K562 (cell line): ENCODE measurements around the gene BHMT2. TPM values are rescaled to one million over a fixed set of nuclear protein-coding genes. Genes with fewer than 3 reads are reported as not detected.

Experiments
- ATAC-seq: fragments of 200-7000 bp; cut with Tn5 transposase; 3 replicates; pipeline ENCODE4 v1.9.1; 2020; ENCODE audit warnings: moderate library complexity
- BruUV-seq: library from RNA; stranded (reverse); fragments of 400-500 nt; replicated peaks from 2 replicates; lab custom pipeline; 2021; lab: Mats Ljungman, UMichigan
- CTCF ChIA-PET: fragments of 300-600 bp; formaldehyde crosslinking; extraction: SDS; loops from one replicate; lab custom pipeline; 2021; ENCODE audit warnings: low intra/inter-chr PET ratio; lab: Yijun Ruan, JAX
- POLR2A ChIA-PET: fragments of 300-600, 350-650 bp; sonication (Branson Sonifier 250); formaldehyde crosslinking; extraction: SDS; loops from one replicate; lab custom pipeline; 2021; ENCODE audit warnings: antibody characterized with exemption, inconsistent platforms; lab: Yijun Ruan, JAX
- DNase-seq, 4 experiments: peaks; one replicate each; pipeline versions ENCODE4 v3.0.0 to v3.0.0-alpha.2; 2011 to 2018; ENCODE audit warnings: low spot score in 3 of 4, mixed read lengths in 3 of 4; ENCODE audit errors: extremely low read depth in 1 of 4
- FAIRE-seq: peaks from 2 replicates; lab custom pipeline; 2011; peaks lifted over from hg19 to GRCh38; lab: Jason Lieb, UNC
- H2AFZ ChIP-seq: 2 replicates; pipeline ENCODE4 v1.6.0; 2011; ENCODE audit warnings: low read depth, low read length, control low read depth, inconsistent platforms
- H3K27ac ChIP-seq: fragments of 200-600 bp; 3 replicates; pipeline ENCODE4 v1.8.0; 2011; ENCODE audit warnings: low read depth, mild to moderate bottlenecking, control low read depth, inconsistent platforms, low read length, moderate library complexity, mixed read lengths; ENCODE audit errors: extremely low read depth
- H3K27me3 ChIP-seq, 2 experiments: fragments of 300-600 bp in 1 of 2; 2 replicates in 1 of 2; 3 replicates in 1 of 2; pipeline versions ENCODE4 v1.6.0 to v1.8.0; 2011; ENCODE audit warnings: inconsistent platforms in 2 of 2, low read length in 2 of 2, mild to moderate bottlenecking in 1 of 2, mixed read lengths in 1 of 2, moderate library complexity in 1 of 2; ENCODE audit not compliant: control insufficient read depth in 2 of 2, insufficient read depth in 2 of 2
- H3K36me3 ChIP-seq: fragments of 300-600 bp; 3 replicates; pipeline ENCODE4 v1.8.0; 2011; ENCODE audit warnings: mild to moderate bottlenecking, low read length, inconsistent platforms; ENCODE audit not compliant: control insufficient read depth, insufficient read depth
- H3K4me1 ChIP-seq, 2 experiments: fragments of 200-600 bp in 1 of 2; replicated peaks in 1 of 2; 2 replicates in 1 of 2; 3 replicates in 1 of 2; pipeline versions ENCODE4 v1.5.1 to v1.8.0; 2011; ENCODE audit warnings: inconsistent platforms in 2 of 2, low read length in 2 of 2, mild to moderate bottlenecking in 1 of 2, mixed read lengths in 1 of 2, moderate library complexity in 1 of 2; ENCODE audit not compliant: control insufficient read depth in 2 of 2, insufficient read depth in 2 of 2
- H3K4me2 ChIP-seq: 2 replicates; pipeline ENCODE4 v1.6.1; 2011; ENCODE audit warnings: low read length, control low read depth, inconsistent platforms, mixed read lengths; ENCODE audit not compliant: insufficient read depth
- H3K4me3 ChIP-seq: fragments of 200-600 bp; sonication (generic), shearing (Covaris generic); 2 replicates; pipeline ENCODE4 v1.5.1; 2016; ENCODE audit warnings: control low read depth, inconsistent platforms
- H3K79me2 ChIP-seq: fragments of 200-600 bp; 3 replicates; pipeline ENCODE4 v1.8.0; 2011; ENCODE audit warnings: low read length, inconsistent platforms; ENCODE audit not compliant: control insufficient read depth, insufficient read depth
- H3K9ac ChIP-seq, 2 experiments: 2 replicates each; pipeline versions ENCODE4 v1.6.0 to v1.6.1; 2011; ENCODE audit warnings: low read depth in 2 of 2, low read length in 2 of 2, control low read depth in 1 of 2, inconsistent platforms in 1 of 2, mild to moderate bottlenecking in 1 of 2, mixed read lengths in 1 of 2; ENCODE audit not compliant: insufficient read depth in 1 of 2
- H3K9me1 ChIP-seq: one replicate; pipeline ENCODE4 v1.6.0; 2011; ENCODE audit warnings: inconsistent platforms, mild to moderate bottlenecking, low read length, moderate library complexity; ENCODE audit not compliant: control insufficient read depth, insufficient read depth
- H3K9me3 ChIP-seq: replicated peaks from 2 replicates; pipeline ENCODE4 v1.5.1; 2011; ENCODE audit warnings: low read depth, low read length, inconsistent platforms; ENCODE audit not compliant: control insufficient read depth, insufficient read depth
- H4K20me1 ChIP-seq: replicated peaks from 2 replicates; pipeline ENCODE4 v1.6.1; 2011; ENCODE audit warnings: low read length, inconsistent platforms, mixed read lengths; ENCODE audit not compliant: control insufficient read depth, insufficient read depth
- CEBPG ChIP-seq, 3 experiments: fragments of 200-800 bp in 1 of 3; sonication (Bioruptor generic) in 1 of 3; sonication (generic) in 1 of 3; formaldehyde crosslinking in 1 of 3; IDR thresholded peaks in 2 of 3; conservative IDR thresholded peaks in 1 of 3; 2 replicates each; pipeline versions ENCODE4 v1.6.1 to v1.8.0; 2016 to 2022; ENCODE audit warnings: missing compliant biosample characterization in 2 of 3, missing genetic modification characterization in 2 of 3, mild to moderate bottlenecking in 1 of 3, missing genetic modification reagents in 1 of 3
- HMGN3 ChIP-seq: IDR thresholded peaks from 2 replicates; pipeline ENCODE4 v1.6.1; 2011; ENCODE audit warnings: borderline replicate concordance, low read depth, mild to moderate bottlenecking, mixed read lengths, low read length; ENCODE audit not compliant: insufficient read length; ENCODE audit errors: extremely low read depth
- KLF6 ChIP-seq: fragments of 250-450 bp; sonication (Bioruptor Pico); IDR thresholded peaks from 2 replicates; pipeline ENCODE4 v1.4.0; 2020; ENCODE audit warnings: mild to moderate bottlenecking, moderate library complexity, borderline replicate concordance
- MYBL2 ChIP-seq, 2 experiments: fragments of 450-650 bp in 1 of 2; sonication (generic) in 1 of 2; formaldehyde crosslinking in 1 of 2; IDR thresholded peaks; 2 replicates each; pipeline versions ENCODE4 v1.6.1 to v1.8.1; 2017 to 2022; ENCODE audit warnings: borderline replicate concordance in 1 of 2, inconsistent platforms in 1 of 2, low read depth in 1 of 2, mild to moderate bottlenecking in 1 of 2, missing genetic modification reagents in 1 of 2, moderate library complexity in 1 of 2
- POLR2H ChIP-seq: IDR thresholded peaks from 2 replicates; pipeline ENCODE4 v1.6.1; 2016; ENCODE audit warnings: missing genetic modification characterization, low read depth, mild to moderate bottlenecking, control low read depth, missing compliant biosample characterization, moderate library complexity
- RB1 ChIP-seq: fragments of 450-650 bp; IDR thresholded peaks from 2 replicates; pipeline ENCODE4 v1.6.1; 2017; ENCODE audit warnings: low read depth, mild to moderate bottlenecking
- RUNX1 ChIP-seq: sonication (generic); IDR thresholded peaks from 2 replicates; pipeline ENCODE4 v1.6.1; 2016; ENCODE audit warnings: antibody characterized with exemption, low read depth
- TAF1 ChIP-seq: IDR thresholded peaks from 2 replicates; pipeline ENCODE4 v1.6.1; 2011; ENCODE audit warnings: mild to moderate bottlenecking, low read length, moderate library complexity; ENCODE audit not compliant: insufficient read depth, control insufficient read depth, severe bottlenecking; ENCODE audit errors: extremely low read depth
- TAF7 ChIP-seq: fragments of 450-650 bp; IDR thresholded peaks from 2 replicates; pipeline ENCODE4 v1.6.1; 2016; ENCODE audit warnings: missing genetic modification characterization, missing compliant biosample characterization
- TEAD2 ChIP-seq: fragments of 450-650 bp; IDR thresholded peaks from 2 replicates; pipeline ENCODE4 v1.6.1; 2016; ENCODE audit warnings: missing genetic modification characterization, control low read depth, missing compliant biosample characterization
- ZNF586 ChIP-seq: fragments of 450-650 bp; formaldehyde crosslinking; conservative IDR thresholded peaks from 2 replicates; pipeline ENCODE4 v1.4.0; 2020; ENCODE audit warnings: mild to moderate bottlenecking, moderate library complexity
- ZSCAN29 ChIP-seq: fragments of 450-650 bp; IDR thresholded peaks from 2 replicates; pipeline ENCODE4 v1.6.1; 2017
- WGBS: fragments of 100-300 bp; shearing (Covaris generic); methylation state at CpG from one replicate; pipeline ENCODE4 v1.1.6; 2016; ENCODE audit warnings: low coverage, mixed read lengths; ENCODE audit not compliant: insufficient coverage; ENCODE audit errors: missing lambda C conversion rate; 5-methylcytosine and 5-hydroxymethylcytosine counted together
- in situ Hi-C: fragments of 300-500 bp; cut with MboI; formaldehyde crosslinking; loops from 4 replicates; pipeline ENCODE4 v1.15.0; 2018; ENCODE audit warnings: inconsistent platforms, mixed read lengths
- intact Hi-C: fragments of 100-400 bp; cut with micrococcal nuclease; formaldehyde crosslinking; loops from 2 replicates; pipeline ENCODE4 v1.14.2; 2022
- polyA plus RNA-seq, 8 experiments: library from polyadenylated mRNA; depleted of rRNA in 4 of 8; stranded (reverse) in 5 of 8; unstranded in 3 of 8; fragments of >200 nt; fragmentation: Nextera tagmentation in 2 of 8; fragmentation: Illumina TruSeq in 1 of 8; extraction: Ambion mirVana in 2 of 8; extraction: Trizol in 1 of 8; gene quantifications; 2 replicates each; pipeline versions ENCODE4 v1.2.1 to v1.2.3, GENCODE V29; 2011 to 2014; ENCODE audit warnings: inconsistent platforms in 1 of 8, missing spikeins in 1 of 8
- total RNA-seq, 7 experiments: library from RNA; depleted of rRNA in 6 of 7; stranded (reverse); fragments of >200 nt in 6 of 7; fragmentation: Illumina TruSeq in 2 of 7; extraction: Trizol in 2 of 7; gene quantifications; 2 replicates each; pipeline versions ENCODE4 v1.2.1 to v1.2.3, GENCODE V29; 2011 to 2021; ENCODE audit warnings: low replicate concordance in 1 of 7
- TF ChIP-seq, protein P1 (sequence below): fragments of 250-450 bp; sonication (Bioruptor Pico); IDR thresholded peaks from 2 replicates; pipeline ENCODE4 v1.9.0; 2021; ENCODE audit warnings: mild to moderate bottlenecking
- TF ChIP-seq, protein P2 (sequence below): sonication (generic); IDR thresholded peaks from 2 replicates; pipeline ENCODE4 v1.6.1; 2016
- TF ChIP-seq, protein P3 (sequence below): fragments of 450-650 bp; IDR thresholded peaks from 2 replicates; pipeline ENCODE4 v1.6.1; 2018; ENCODE audit warnings: mild to moderate bottlenecking, low read depth; ENCODE audit not compliant: partially characterized antibody

Gene BHMT2
- total and polyA plus RNA-seq, 9 of the 15 experiments (the other 6 are each of a cell fraction or from before 2014, with no cell fraction given), result not detected

DNA sequence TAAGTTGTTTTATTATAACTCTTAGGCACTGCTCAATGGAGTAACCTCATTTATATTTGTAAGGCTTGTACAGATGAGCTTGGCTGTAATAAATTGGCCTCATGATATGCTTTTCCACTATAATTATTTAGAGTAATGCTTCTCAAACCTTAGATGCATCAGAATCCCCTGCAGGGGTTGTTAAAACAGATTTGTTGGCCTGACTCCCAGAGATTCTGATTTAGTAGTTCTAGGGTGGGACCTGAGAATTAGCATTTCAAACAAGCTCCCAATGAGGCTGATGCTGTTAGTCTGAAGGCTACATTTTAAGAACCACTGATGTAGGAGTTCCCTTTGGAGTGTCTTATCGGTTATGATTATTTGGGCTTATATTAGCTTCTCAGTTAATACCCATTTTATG lies 46.2 kb upstream of the BHMT2 start:
- in situ Hi-C loops, result loop anchor here (10.0 to 25.0 kb wide), 2 partner anchors 451 to 1289 kb away; partner anchors contain the start of gene SPZ1
- H3K27me3 ChIP-seq, result peaks cover 3 to 6% of the 10 kb centered on the region in 2 experiments; a peak in 3 of 5 replicates
- ChIA-PET POLR2A (no interaction called here), CTCF (interaction anchor here (5.1 kb wide), 1 partner anchor 109 kb away, joined by 62 read pairs; no protein-coding TSS in a partner anchor)
- FAIRE-seq (no peak), ATAC-seq (no peak), DNase-seq (no peak)
- no peak overlapping the region for H3K9ac ChIP-seq
- H3K9me3 ChIP-seq, result no peaks in the 10 kb centered on the region
- H3K36me3 ChIP-seq, result no peaks in the 10 kb centered on the region
- H4K20me1 ChIP-seq, result no peaks in the 10 kb centered on the region
- H3K79me2 ChIP-seq, result no peaks in the 10 kb centered on the region
- WGBS, result 0% methylated on average over 1 of the region's 1 CpG
- no peak for TF ChIP-seq HMGN3
- no peak for TF ChIP-seq ZSCAN29
- TF ChIP-seq, protein P1, sequence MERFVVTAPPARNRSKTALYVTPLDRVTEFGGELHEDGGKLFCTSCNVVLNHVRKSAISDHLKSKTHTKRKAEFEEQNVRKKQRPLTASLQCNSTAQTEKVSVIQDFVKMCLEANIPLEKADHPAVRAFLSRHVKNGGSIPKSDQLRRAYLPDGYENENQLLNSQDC (CRISPR knock-in tag), result no peak
- no peak for TF ChIP-seq CEBPG (CRISPR knock-in tag; IDR thresholded peaks at IDR 0.05)
- TF ChIP-seq CEBPG (tag; conservative IDR thresholded peaks at IDR 0.05 in 1 of 2, IDR thresholded peaks at IDR 0.05 in 1 of 2), result no peak
- TF ChIP-seq ZNF586 (CRISPR knock-in tag), result no peak
- no peak for TF ChIP-seq KLF6 (CRISPR knock-in tag)
- TF ChIP-seq MYBL2 (IDR thresholded peaks at IDR 0.05; ENCODE audit: low read depth), result no peak
- no peak for TF ChIP-seq MYBL2 (CRISPR knock-in tag; IDR thresholded peaks at IDR 0.05; ENCODE audit: borderline replicate concordance)
- no peak for TF ChIP-seq POLR2H (tag)
- TF ChIP-seq TAF1, result no peak
- TF ChIP-seq, protein P2, sequence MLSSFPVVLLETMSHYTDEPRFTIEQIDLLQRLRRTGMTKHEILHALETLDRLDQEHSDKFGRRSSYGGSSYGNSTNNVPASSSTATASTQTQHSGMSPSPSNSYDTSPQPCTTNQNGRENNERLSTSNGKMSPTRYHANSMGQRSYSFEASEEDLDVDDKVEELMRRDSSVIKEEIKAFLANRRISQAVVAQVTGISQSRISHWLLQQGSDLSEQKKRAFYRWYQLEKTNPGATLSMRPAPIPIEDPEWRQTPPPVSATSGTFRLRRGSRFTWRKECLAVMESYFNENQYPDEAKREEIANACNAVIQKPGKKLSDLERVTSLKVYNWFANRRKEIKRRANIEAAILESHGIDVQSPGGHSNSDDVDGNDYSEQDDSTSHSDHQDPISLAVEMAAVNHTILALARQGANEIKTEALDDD, result no peak
- TF ChIP-seq, protein P3, sequence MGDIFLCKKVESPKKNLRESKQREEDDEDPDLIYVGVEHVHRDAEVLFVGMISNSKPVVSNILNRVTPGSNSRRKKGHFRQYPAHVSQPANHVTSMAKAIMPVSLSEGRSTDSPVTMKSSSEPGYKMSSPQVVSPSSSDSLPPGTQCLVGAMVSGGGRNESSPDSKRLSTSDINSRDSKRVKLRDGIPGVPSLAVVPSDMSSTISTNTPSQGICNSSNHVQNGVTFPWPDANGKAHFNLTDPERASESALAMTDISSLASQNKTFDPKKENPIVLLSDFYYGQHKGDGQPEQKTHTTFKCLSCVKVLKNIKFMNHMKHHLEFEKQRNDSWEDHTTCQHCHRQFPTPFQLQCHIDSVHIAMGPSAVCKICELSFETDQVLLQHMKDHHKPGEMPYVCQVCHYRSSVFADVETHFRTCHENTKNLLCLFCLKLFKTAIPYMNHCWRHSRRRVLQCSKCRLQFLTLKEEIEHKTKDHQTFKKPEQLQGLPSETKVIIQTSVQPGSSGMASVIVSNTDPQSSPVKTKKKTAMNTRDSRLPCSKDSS, result no peak
- no peak for TF ChIP-seq TAF7 (tag)
- TF ChIP-seq TEAD2 (tag), result no peak
- TF ChIP-seq RB1, result no peak
- no peak for TF ChIP-seq RUNX1
- no peak overlapping the region for H2AFZ ChIP-seq
- no TSS peak for BruUV-seq
- no peak overlapping the region for H3K4me3 ChIP-seq
- H3K9me1 ChIP-seq, result no peaks in the 10 kb centered on the region
- H3K27ac ChIP-seq, result no peak overlapping the region
- no peaks in the 10 kb centered on the region; a peak in 1 of 5 replicates for H3K4me1 ChIP-seq
- H3K4me2 ChIP-seq, result no peak overlapping the region
- intact Hi-C loops, result loop anchor here (10.0 kb wide), 1 partner anchor 831 kb away; no protein-coding TSS in a partner anchor
